Stomach (tissue), 9 donors: Measurements from ENCODE around the gene OSBPL6. TPM values are rescaled to one million over a fixed set of nuclear protein-coding genes. Genes with fewer than 3 reads are reported as not detected.

ENCODE experiments used
- DNase-seq, 2 donors: peaks; one replicate each; pipeline versions ENCODE4 v3.0.0 to v3.0.0-alpha.2; 2013 to 2019
- H3K27ac ChIP-seq, 5 donors: fragments of 200-600 bp in 4 of 5; sonication (generic) in 4 of 5; one replicate each; pipeline ENCODE4 v1.5.1; 2013 to 2019; ENCODE audit warnings: mild to moderate bottlenecking in 1 of 5, moderate library complexity in 1 of 5
- H3K27me3 ChIP-seq, 3 donors: fragments of 200-600 bp; sonication (generic); one replicate each; pipeline ENCODE4 v1.5.1; 2017 to 2019; ENCODE audit warnings: mixed run types in 1 of 3
- H3K36me3 ChIP-seq, 4 donors: fragments of 200-600 bp; sonication (generic); 1 replicate in 3 of 4; 2 replicates in 1 of 4; pipeline ENCODE4 v1.5.1; 2016 to 2019
- H3K4me1 ChIP-seq, 4 donors: fragments of 200-600 bp; sonication (generic); one replicate each; pipeline ENCODE4 v1.5.1; 2016 to 2019
- H3K4me3 ChIP-seq, 4 donors: fragments of 200-600 bp; sonication (generic) in 3 of 4; one replicate each; pipeline ENCODE4 v1.5.1; 2016 to 2019; ENCODE audit warnings: mild to moderate bottlenecking in 1 of 4
- H3K9me3 ChIP-seq, 4 donors: fragments of 200-600 bp; sonication (generic); one replicate each; pipeline ENCODE4 v1.5.1; 2016 to 2019
- CTCF ChIP-seq, 7 experiments: fragments of 450-650 bp in 4 of 7; fragments of 200-600 bp in 3 of 7; sonication (generic) in 3 of 7; IDR thresholded peaks; one replicate each; pipeline ENCODE4 v1.5.1; 2016 to 2019; ENCODE audit warnings: antibody characterized with exemption in 7 of 7, control low read depth in 2 of 7, mild to moderate bottlenecking in 1 of 7
- EP300 ChIP-seq: sonication (generic); formaldehyde crosslinking; IDR thresholded peaks from one replicate; pipeline ENCODE4 v1.6.1; 2017; ENCODE audit warnings: antibody characterized with exemption
- POLR2A ChIP-seq, 4 donors: fragments of 450-650 bp; IDR thresholded peaks; one replicate each; pipeline ENCODE4 v1.6.1; 2016; ENCODE audit warnings: antibody characterized with exemption in 4 of 4, control low read depth in 2 of 4, mild to moderate bottlenecking in 1 of 4, moderate library complexity in 1 of 4
- POLR2AphosphoS5 ChIP-seq, 3 donors: sonication (generic); formaldehyde crosslinking; IDR thresholded peaks; one replicate each; pipeline ENCODE4 v1.6.1; 2016; ENCODE audit warnings: antibody characterized with exemption in 3 of 3
- WGBS, 5 donors: extraction: QIAGEN DNeasy Blood & Tissue Kit in 3 of 5; methylation state at CpG; one replicate each; pipeline versions ENCODE4 v1.1.5 to v1.1.7; 2013 to 2018; 5-methylcytosine and 5-hydroxymethylcytosine counted together
- intact Hi-C: fragments of 100-400 bp; cut with DNase I; formaldehyde crosslinking; loops from one replicate; pipeline ENCODE4 v1.15.1; 2023; ENCODE audit warnings: low total_unique reads
- polyA plus RNA-seq, 3 donors: library from polyadenylated mRNA; stranded (reverse); fragments of 200-250 nt; gene quantifications; one replicate each; pipeline ENCODE4 v1.2.3, GENCODE V29; 2013
- total RNA-seq, 5 donors: library from RNA; depleted of rRNA; stranded (reverse); fragments of >200 nt; gene quantifications; one replicate each; pipeline versions ENCODE4 v1.1.0 to v1.2.3, GENCODE V29; 2014 to 2016
- donor health status: healthy with polysubstance abuse.
- donor health status: Bipolar disorder and iron deficiency.
- donor health status: healthy.

The OSBPL6 gene
- total and polyA plus RNA-seq, 8 donors, result 0.29 to 77.6 (median 0.98) TPM

DNA sequence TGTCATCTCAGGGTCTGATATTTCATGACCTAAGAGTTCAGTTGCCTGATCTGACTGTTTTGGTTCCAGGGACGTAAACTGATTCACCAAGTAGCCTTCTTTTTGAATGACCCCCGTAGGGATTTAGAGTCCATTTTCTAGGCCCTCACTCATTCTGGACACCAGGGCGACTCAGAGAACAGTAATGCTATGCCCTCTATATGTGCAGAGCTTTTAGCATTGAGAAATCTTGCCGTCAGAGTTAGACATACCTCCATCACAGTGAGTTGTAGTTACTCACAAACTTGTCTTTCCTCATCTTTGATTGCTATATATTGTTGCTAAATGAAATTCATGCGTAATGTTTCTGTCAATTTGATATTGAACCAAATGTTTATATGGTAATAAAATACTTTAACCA is 92.3 kb downstream of the OSBPL6 start:
- no peak overlapping the region for H3K4me3 ChIP-seq
- H3K9me3 ChIP-seq, result no peaks in the 10 kb centered on the region
- 71 to 76% (median 73%) methylated on average over 5 of the region's 5 CpGs for WGBS, 5 donors
- H3K36me3 ChIP-seq, result no peaks in the 10 kb centered on the region
- no peak overlapping the region for H3K27ac ChIP-seq
- no peak for DNase-seq
- no peak for TF ChIP-seq CTCF (IDR thresholded peaks at IDR 0.05)
- TF ChIP-seq EP300, result no peak
- TF ChIP-seq POLR2AphosphoS5 (IDR thresholded peaks at IDR 0.05), result no peak
- no peak for TF ChIP-seq POLR2A (IDR thresholded peaks at IDR 0.05)
- intact Hi-C loops, result no loop called here
- no peaks in the 10 kb centered on the region for H3K4me1 ChIP-seq
- no peaks in the 10 kb centered on the region for H3K27me3 ChIP-seq

- Histone ChIP-seq H3K36me3 (no peaks in the 10 kb centered on the region), H3K27ac (no peak overlapping the region), H3K4me1 (no peaks in the 10 kb centered on the region), H3K9me3 (no peaks in the 10 kb centered on the region), H3K27me3 (no peaks in the 10 kb centered on the region), H3K4me3 (no peak overlapping the region)
- no peak for DNase-seq
- WGBS, 5 donors, result 30 to 53% (median 38%) methylated on average over 3 of the region's 3 CpGs
- no peak for TF ChIP-seq CTCF (IDR thresholded peaks at IDR 0.05)
- no peak for TF ChIP-seq EP300
- no peak for TF ChIP-seq POLR2AphosphoS5 (IDR thresholded peaks at IDR 0.05)
- no peak for TF ChIP-seq POLR2A (IDR thresholded peaks at IDR 0.05)
- intact Hi-C loops, result no loop called here
Measured at GRCh38 chr2:178287652-178288344, 93.5 kb downstream of the OSBPL6 start.

- no peak overlapping the region for H3K27ac ChIP-seq
- H3K9me3 ChIP-seq, result no peaks in the 10 kb centered on the region
- no peak for DNase-seq
- H3K27me3 ChIP-seq, result no peaks in the 10 kb centered on the region
- no peaks in the 10 kb centered on the region for H3K4me1 ChIP-seq
- intact Hi-C loops, result no loop called here
- TF ChIP-seq POLR2AphosphoS5 (IDR thresholded peaks at IDR 0.05), result no peak
- TF ChIP-seq POLR2A (IDR thresholded peaks at IDR 0.05), result no peak
- no peak for TF ChIP-seq EP300
- no peak for TF ChIP-seq CTCF (IDR thresholded peaks at IDR 0.05)
- H3K36me3 ChIP-seq, result no peaks in the 10 kb centered on the region
- H3K4me3 ChIP-seq, result no peak overlapping the region
Measured at GRCh38 chr2:178291703-178292102, 97.4 kb downstream of the OSBPL6 start.

DNA sequence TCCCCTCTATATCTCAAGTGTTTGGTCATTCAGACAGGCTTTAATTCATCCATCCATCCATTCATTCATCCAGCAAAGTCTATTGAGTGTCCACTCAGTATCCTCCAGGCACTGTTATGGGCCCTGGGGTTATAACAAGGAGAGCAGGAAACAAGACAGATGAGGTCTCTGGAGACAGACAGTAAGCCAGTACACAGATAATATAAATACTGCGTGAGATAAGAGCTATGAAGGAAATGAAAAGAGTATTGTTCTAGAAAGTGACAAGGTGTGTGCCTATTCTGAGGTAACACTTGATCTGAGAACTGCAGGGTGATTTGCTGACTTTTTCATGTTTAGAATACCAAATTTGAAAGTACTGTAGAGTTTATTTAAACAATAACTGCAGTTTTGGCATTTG is 98.3 kb downstream of the OSBPL6 start:
- H3K9me3 ChIP-seq, result no peaks in the 10 kb centered on the region
- no peaks in the 10 kb centered on the region for H3K36me3 ChIP-seq
- no peak overlapping the region for H3K4me3 ChIP-seq
- no peak overlapping the region for H3K27ac ChIP-seq
- H3K4me1 ChIP-seq, result no peaks in the 10 kb centered on the region
- intact Hi-C loops, result no loop called here
- 29 to 43% (median 30%) methylated on average over 1 of the region's 1 CpG for WGBS, 5 donors
- H3K27me3 ChIP-seq, result no peaks in the 10 kb centered on the region
- no peak for DNase-seq
- TF ChIP-seq POLR2A (IDR thresholded peaks at IDR 0.05) (no peak), CTCF (IDR thresholded peaks at IDR 0.05) (no peak), EP300 (no peak), POLR2AphosphoS5 (IDR thresholded peaks at IDR 0.05) (no peak)
